HepG2 (cell line): Measurements from ENCODE around the gene HEXIM1. TPM values are rescaled to one million over a fixed set of nuclear protein-coding genes. Genes with fewer than 3 reads are reported as not detected.

ENCODE experiments used
- NCOA1 ChIP-seq: sonication (generic); formaldehyde crosslinking; IDR thresholded peaks from 2 replicates; pipeline ENCODE4 v1.9.0; 2021; ENCODE audit warnings: missing genetic modification reagents
- NFIB ChIP-seq: sonication (generic); formaldehyde crosslinking; IDR thresholded peaks from 2 replicates; pipeline ENCODE4 v1.9.0; 2021; ENCODE audit warnings: missing genetic modification reagents, mild to moderate bottlenecking, borderline replicate concordance
- RBFOX2 ChIP-seq: fragments of 200-400 bp; formaldehyde crosslinking; IDR thresholded peaks from 2 replicates; pipeline ENCODE4 v1.6.1; 2017; ENCODE audit warnings: low read depth, mild to moderate bottlenecking, low read length
- STAG1 ChIP-seq: sonication (generic); formaldehyde crosslinking; IDR thresholded peaks from 2 replicates; pipeline ENCODE4 v1.4.0; 2020; ENCODE audit warnings: missing genetic modification reagents
- ZNF234 ChIP-seq: sonication (generic); formaldehyde crosslinking; conservative IDR thresholded peaks from 2 replicates; pipeline ENCODE4 v1.5.1; 2020; ENCODE audit warnings: mild to moderate bottlenecking, missing genetic modification reagents
- ZNF367 ChIP-seq: sonication (generic); formaldehyde crosslinking; IDR thresholded peaks from 2 replicates; pipeline ENCODE4 v1.4.0; 2020; ENCODE audit warnings: missing genetic modification reagents, borderline replicate concordance
- ZNF383 ChIP-seq: sonication (generic); formaldehyde crosslinking; IDR thresholded peaks from 2 replicates; pipeline ENCODE4 v1.4.0; 2020; ENCODE audit warnings: missing genetic modification reagents, mild to moderate bottlenecking, borderline replicate concordance
- ZNF441 ChIP-seq: sonication (generic); formaldehyde crosslinking; IDR thresholded peaks from 2 replicates; pipeline ENCODE4 v1.7.0; 2021; ENCODE audit warnings: missing genetic modification reagents, borderline replicate concordance
- ZNF605 ChIP-seq: sonication (generic); formaldehyde crosslinking; IDR thresholded peaks from 2 replicates; pipeline ENCODE4 v1.8.0; 2022; ENCODE audit warnings: mild to moderate bottlenecking, missing genetic modification reagents
- ZNF709 ChIP-seq: sonication (generic); formaldehyde crosslinking; IDR thresholded peaks from 2 replicates; pipeline ENCODE4 v1.5.0; 2020; ENCODE audit warnings: mild to moderate bottlenecking, missing genetic modification reagents
- ZNF766 ChIP-seq: sonication (generic); formaldehyde crosslinking; IDR thresholded peaks from 2 replicates; pipeline ENCODE4 v1.5.0; 2020; ENCODE audit warnings: missing genetic modification reagents, borderline replicate concordance
- polyA plus RNA-seq, 8 experiments: library from polyadenylated mRNA; depleted of rRNA in 3 of 8; stranded (reverse) in 7 of 8; unstranded in 1 of 8; fragments of >200 nt; fragmentation: Illumina TruSeq in 4 of 8; extraction: Trizol in 4 of 8; gene quantifications; 2 replicates each; pipeline versions ENCODE4 v1.2.1 to v1.2.3, GENCODE V29; 2011 to 2016; ENCODE audit warnings: low read depth in 4 of 8, missing spikeins in 1 of 8, mixed read lengths in 1 of 8; ENCODE audit not compliant: insufficient read depth in 1 of 8
- total RNA-seq, 5 experiments: library from RNA; depleted of rRNA; stranded (reverse); fragments of >200 nt; fragmentation: Illumina TruSeq; extraction: Trizol; gene quantifications; 2 replicates each; pipeline ENCODE4 v1.2.3, GENCODE V29; 2016; ENCODE audit warnings: low read depth in 1 of 5
- TF ChIP-seq, protein P1 (sequence below): sonication (generic); formaldehyde crosslinking; IDR thresholded peaks from 2 replicates; pipeline ENCODE4 v1.5.1; 2020; ENCODE audit warnings: mild to moderate bottlenecking, missing genetic modification reagents, moderate library complexity
- TF ChIP-seq, protein P2 (sequence below): sonication (generic); formaldehyde crosslinking; IDR thresholded peaks from 2 replicates; pipeline ENCODE4 v1.4.0; 2020; ENCODE audit warnings: mild to moderate bottlenecking, missing genetic modification reagents
- TF ChIP-seq, protein P3 (sequence below): sonication (generic); formaldehyde crosslinking; IDR thresholded peaks from 2 replicates; pipeline ENCODE4 v1.4.0; 2020; ENCODE audit warnings: mild to moderate bottlenecking, missing genetic modification reagents
- TF ChIP-seq, protein P4 (sequence below): sonication (generic); formaldehyde crosslinking; IDR thresholded peaks from 2 replicates; pipeline ENCODE4 v1.8.0; 2022; ENCODE audit warnings: missing genetic modification reagents, mild to moderate bottlenecking, borderline replicate concordance

Gene HEXIM1
- total and polyA plus RNA-seq, 2 of the 13 experiments (the other 11 are each of a cell fraction or from before 2014, with no cell fraction given) = 10.5 to 16.6 TPM

DNA sequence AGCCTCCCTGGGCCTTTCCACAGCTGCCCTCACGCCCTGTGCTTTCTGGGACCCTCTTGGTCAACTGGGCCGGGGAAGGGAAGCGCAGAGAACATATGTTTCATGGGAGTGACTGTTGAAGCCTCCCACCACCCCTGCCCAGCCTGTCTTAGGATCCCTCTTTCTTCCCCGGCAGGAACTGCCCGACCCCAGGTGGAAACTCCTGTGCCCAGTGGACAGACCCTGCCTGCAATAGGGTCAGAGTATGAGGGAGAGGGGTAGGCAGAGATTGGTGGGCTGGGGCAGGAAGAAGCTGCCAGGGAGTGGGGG, 23.9 kb downstream of the HEXIM1 start (continued):
- TF ChIP-seq ZNF441 (CRISPR knock-in tag) (peak; percentile 43; the same call in 1 of the 2 replicates), ZNF383 (no peak), ZNF766 (CRISPR knock-in tag) (peak; percentile 30; the same call in 1 of the 2 replicates), ZNF605 (peak; percentile 80; the same call in 1 of the 2 replicates), ZNF367 (no peak), RBFOX2 (0 out of 2 replicates have a peak, but pooled peaks have one; percentile 14), STAG1 (no peak), NCOA1 (CRISPR knock-in tag) (no peak), ZNF709 (CRISPR knock-in tag) (no peak), NFIB (CRISPR knock-in tag) (no peak), ZNF234 (no peak)
- TF ChIP-seq, protein P1, sequence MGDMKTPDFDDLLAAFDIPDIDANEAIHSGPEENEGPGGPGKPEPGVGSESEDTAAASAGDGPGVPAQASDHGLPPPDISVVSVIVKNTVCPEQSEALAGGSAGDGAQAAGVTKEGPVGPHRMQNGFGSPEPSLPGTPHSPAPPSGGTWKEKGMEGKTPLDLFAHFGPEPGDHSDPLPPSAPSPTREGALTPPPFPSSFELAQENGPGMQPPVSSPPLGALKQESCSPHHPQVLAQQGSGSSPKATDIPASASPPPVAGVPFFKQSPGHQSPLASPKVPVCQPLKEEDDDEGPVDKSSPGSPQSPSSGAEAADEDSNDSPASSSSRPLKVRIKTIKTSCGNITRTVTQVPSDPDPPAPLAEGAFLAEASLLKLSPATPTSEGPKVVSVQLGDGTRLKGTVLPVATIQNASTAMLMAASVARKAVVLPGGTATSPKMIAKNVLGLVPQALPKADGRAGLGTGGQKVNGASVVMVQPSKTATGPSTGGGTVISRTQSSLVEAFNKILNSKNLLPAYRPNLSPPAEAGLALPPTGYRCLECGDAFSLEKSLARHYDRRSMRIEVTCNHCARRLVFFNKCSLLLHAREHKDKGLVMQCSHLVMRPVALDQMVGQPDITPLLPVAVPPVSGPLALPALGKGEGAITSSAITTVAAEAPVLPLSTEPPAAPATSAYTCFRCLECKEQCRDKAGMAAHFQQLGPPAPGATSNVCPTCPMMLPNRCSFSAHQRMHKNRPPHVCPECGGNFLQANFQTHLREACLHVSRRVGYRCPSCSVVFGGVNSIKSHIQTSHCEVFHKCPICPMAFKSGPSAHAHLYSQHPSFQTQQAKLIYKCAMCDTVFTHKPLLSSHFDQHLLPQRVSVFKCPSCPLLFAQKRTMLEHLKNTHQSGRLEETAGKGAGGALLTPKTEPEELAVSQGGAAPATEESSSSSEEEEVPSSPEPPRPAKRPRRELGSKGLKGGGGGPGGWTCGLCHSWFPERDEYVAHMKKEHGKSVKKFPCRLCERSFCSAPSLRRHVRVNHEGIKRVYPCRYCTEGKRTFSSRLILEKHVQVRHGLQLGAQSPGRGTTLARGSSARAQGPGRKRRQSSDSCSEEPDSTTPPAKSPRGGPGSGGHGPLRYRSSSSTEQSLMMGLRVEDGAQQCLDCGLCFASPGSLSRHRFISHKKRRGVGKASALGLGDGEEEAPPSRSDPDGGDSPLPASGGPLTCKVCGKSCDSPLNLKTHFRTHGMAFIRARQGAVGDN (CRISPR knock-in tag) = peak; percentile 23
- TF ChIP-seq, protein P2, sequence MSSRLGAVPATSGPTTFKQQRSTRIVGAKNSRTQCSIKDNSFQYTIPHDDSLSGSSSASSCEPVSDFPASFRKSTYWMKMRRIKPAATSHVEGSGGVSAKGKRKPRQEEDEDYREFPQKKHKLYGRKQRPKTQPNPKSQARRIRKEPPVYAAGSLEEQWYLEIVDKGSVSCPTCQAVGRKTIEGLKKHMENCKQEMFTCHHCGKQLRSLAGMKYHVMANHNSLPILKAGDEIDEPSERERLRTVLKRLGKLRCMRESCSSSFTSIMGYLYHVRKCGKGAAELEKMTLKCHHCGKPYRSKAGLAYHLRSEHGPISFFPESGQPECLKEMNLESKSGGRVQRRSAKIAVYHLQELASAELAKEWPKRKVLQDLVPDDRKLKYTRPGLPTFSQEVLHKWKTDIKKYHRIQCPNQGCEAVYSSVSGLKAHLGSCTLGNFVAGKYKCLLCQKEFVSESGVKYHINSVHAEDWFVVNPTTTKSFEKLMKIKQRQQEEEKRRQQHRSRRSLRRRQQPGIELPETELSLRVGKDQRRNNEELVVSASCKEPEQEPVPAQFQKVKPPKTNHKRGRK = 0 out of 2 replicates have a peak, but pooled peaks have one; percentile 11
- TF ChIP-seq, protein P3, sequence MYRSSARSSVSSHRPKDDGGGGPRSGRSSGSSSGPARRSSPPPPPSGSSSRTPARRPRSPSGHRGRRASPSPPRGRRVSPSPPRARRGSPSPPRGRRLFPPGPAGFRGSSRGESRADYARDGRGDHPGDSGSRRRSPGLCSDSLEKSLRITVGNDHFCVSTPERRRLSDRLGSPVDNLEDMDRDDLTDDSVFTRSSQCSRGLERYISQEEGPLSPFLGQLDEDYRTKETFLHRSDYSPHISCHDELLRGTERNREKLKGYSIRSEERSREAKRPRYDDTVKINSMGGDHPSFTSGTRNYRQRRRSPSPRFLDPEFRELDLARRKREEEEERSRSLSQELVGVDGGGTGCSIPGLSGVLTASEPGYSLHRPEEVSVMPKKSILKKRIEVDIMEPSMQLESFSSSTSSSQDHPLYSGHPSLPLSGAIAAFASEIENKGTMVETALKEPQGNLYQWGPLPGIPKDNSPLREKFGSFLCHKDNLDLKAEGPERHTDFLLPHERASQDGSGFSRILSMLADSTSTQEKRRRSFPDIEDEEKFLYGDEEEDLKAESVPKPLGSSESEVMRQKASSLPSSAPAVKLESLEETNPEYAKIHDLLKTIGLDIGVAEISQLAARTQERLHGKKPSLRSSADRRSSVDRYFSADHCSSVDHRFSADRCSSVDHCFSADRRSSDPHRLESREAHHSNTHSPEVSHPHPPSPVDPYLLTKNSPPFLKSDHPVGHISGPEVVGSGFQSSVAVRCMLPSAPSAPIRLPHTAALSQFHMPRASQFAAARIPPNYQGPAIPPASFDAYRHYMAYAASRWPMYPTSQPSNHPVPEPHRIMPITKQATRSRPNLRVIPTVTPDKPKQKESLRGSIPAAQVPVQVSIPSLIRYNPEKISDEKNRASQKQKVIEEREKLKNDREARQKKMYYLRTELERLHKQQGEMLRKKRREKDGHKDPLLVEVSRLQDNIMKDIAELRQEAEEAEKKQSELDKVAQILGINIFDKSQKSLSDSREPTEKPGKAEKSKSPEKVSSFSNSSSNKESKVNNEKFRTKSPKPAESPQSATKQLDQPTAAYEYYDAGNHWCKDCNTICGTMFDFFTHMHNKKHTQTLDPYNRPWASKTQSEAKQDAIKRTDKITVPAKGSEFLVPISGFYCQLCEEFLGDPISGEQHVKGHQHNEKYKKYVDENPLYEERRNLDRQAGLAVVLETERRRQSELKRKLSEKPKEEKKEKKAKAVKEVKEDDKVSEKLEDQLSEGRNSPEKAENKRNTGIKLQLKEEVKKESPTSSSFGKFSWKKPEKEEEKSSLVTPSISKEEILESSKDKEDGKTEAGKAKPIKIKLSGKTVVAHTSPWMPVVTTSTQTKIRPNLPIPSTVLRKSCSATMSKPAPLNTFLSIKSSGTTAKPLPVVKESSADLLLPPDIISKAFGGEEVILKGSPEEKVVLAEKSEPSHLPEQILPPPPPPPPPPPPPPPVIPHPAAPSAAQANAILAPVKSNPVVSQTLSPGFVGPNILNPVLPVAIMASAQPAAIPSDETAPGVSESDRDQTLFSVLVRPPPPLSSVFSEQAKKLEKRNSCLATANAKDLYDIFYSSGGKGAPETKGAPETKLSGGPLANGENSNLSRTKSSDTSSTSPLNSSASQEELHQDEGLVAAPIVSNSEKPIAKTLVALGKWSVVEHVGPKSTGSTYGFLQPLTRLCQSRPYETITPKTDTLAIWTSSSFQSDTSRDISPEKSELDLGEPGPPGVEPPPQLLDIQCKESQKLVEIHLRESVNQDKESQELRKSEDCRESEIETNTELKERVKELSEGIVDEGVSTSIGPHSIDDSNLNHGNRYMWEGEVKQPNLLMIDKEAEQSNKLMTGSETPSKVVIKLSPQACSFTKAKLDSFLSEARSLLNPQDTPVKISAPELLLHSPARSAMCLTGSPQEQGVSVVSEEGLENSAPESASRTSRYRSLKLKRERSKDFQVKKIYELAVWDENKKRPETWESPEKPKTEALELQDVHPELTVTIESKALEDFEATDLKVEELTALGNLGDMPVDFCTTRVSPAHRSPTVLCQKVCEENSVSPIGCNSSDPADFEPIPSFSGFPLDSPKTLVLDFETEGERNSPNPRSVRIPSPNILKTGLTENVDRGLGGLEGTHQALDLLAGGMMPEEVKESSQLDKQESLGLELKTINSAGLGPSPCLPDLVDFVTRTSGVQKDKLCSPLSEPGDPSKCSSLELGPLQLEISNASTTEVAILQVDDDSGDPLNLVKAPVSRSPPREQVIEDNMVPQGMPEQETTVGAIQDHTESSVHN (CRISPR knock-in tag) = no peak
- TF ChIP-seq, protein P4, sequence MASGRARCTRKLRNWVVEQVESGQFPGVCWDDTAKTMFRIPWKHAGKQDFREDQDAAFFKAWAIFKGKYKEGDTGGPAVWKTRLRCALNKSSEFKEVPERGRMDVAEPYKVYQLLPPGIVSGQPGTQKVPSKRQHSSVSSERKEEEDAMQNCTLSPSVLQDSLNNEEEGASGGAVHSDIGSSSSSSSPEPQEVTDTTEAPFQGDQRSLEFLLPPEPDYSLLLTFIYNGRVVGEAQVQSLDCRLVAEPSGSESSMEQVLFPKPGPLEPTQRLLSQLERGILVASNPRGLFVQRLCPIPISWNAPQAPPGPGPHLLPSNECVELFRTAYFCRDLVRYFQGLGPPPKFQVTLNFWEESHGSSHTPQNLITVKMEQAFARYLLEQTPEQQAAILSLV (CRISPR knock-in tag) = no peak
